ENCODE measurements around the gene USE1.

GRCh38 chr19:17240826-17241399 is 25.8 kb downstream of the USE1 start:
- TF ChIP-seq CTCF (IDR thresholded peaks at IDR 0.05; ENCODE audit: insufficient read depth, low read depth, low read length) (no peak), EZH2 (IDR thresholded peaks at IDR 0.05; ENCODE audit: insufficient read depth, low read length) (no peak)
